Peyer's patch (tissue), 4 donors: ENCODE results near the gene CYB5RL.

Experiments used
- POLR2A ChIP-seq, 2 donors: fragments of 450-650 bp; IDR thresholded peaks; one replicate each; pipeline ENCODE4 v1.5.1; 2017; ENCODE audit warnings: antibody characterized with exemption in 2 of 2, mild to moderate bottlenecking in 2 of 2, moderate library complexity in 2 of 2
- TF ChIP-seq, protein P1 (sequence below), 6 experiments: fragments of 450-650 bp in 4 of 6; fragments of 200-600 bp in 2 of 6; sonication (generic) in 1 of 6; IDR thresholded peaks; one replicate each; pipeline ENCODE4 v1.5.1; 2017 to 2019; ENCODE audit warnings: antibody characterized with exemption in 6 of 6, mild to moderate bottlenecking in 3 of 6, moderate library complexity in 1 of 6

DNA sequence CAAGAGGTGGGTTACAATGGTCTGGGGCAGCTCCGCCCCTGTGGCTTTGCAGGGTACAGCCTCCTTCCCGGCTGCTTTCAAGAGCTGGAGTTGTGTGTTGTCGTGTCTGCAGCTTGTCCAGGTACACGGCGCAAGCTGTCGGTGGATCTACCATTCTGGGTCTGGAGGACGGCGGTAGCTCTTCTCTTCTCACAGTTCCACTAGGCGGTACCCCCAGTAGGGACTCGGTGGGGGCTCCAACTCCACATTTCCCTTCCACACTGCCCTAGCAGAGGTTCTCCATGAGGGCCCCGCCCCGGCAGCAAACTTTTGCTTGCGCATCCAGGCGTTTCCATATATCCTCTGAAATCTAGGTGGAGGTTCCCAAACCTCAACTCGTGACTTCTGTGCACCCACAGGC lies 34.7 kb downstream of the CYB5RL start:
- TF ChIP-seq, protein P1, sequence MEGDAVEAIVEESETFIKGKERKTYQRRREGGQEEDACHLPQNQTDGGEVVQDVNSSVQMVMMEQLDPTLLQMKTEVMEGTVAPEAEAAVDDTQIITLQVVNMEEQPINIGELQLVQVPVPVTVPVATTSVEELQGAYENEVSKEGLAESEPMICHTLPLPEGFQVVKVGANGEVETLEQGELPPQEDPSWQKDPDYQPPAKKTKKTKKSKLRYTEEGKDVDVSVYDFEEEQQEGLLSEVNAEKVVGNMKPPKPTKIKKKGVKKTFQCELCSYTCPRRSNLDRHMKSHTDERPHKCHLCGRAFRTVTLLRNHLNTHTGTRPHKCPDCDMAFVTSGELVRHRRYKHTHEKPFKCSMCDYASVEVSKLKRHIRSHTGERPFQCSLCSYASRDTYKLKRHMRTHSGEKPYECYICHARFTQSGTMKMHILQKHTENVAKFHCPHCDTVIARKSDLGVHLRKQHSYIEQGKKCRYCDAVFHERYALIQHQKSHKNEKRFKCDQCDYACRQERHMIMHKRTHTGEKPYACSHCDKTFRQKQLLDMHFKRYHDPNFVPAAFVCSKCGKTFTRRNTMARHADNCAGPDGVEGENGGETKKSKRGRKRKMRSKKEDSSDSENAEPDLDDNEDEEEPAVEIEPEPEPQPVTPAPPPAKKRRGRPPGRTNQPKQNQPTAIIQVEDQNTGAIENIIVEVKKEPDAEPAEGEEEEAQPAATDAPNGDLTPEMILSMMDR (IDR thresholded peaks at IDR 0.05), result no peak
- no peak for TF ChIP-seq POLR2A (IDR thresholded peaks at IDR 0.05)
